Measurements from ENCODE around the gene ABCC3.
"Not testable (repeated sequence)": the region's sequence is repeated elsewhere in the genome, so short reads cannot be mapped to it uniquely, and the experiment has no call there.

ABCC3 gene

DNA sequence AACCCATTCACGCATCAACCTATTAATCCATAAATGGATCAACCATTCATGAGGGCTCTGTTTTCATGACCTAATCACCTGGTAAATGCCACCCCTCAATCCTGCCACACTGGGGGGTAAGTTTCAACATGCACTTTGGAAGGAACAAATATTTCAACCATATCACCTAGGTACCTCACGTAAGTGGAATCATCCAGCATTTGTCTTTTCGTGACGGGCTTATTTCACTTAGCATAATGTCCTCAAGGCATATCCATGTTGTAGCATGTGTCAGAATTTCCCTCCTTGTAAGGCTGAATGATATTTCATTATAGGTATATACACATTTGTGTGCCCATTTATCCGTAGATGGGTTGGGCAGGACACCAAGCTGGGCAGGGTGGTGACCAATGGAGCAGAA, 37.4 kb downstream of the ABCC3 start:
- no peak for DNase-seq

DNA sequence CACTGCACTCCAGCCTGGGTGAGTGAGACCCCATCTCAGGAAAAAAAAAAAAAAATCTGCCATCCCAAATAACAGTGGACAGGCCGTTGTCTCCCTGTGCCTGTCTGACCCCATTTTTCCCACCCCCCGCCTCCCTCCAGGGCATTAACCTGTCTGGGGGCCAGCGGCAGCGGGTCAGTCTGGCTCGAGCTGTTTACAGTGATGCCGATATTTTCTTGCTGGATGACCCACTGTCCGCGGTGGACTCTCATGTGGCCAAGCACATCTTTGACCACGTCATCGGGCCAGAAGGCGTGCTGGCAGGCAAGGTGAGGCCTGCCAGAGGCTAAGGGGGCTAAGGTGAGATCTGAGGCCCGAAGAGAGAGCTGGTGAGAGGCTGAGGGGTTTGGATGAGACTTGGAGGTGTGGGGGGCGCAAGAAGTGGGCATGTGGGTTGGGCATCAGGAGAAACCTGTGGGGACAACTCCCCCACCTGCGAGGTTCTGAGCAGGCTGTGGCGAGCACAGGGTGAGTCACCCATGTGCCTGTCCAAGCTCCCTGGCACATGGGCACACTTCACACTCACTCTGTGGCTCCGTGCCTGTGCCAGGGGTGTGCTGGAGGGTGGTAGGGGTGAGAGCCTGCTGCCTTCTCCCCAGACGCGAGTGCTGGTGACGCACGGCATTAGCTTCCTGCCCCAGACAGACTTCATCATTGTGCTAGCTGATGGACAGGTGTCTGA, 38.3 kb downstream of the ABCC3 start:
- DNase-seq = no peak

DNA sequence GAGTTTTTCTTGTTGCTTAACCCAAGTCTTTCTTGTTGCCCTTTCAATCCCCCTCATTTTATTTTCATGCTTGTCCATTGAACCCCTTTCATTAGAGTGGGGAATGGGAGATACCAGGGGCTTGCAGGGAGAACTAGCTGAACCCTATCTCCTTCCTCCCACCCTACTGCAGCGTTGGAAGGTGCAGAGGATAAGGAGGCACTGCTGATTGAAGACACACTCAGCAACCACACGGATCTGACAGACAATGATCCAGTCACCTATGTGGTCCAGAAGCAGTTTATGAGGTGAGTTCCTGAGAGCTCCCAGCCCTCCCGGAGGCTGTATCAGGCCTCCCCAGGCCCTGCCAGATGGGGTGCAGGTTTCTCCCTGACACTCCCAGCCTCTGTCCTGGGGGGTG, 40.5 kb downstream of the ABCC3 start:
- no peak for DNase-seq

DNA sequence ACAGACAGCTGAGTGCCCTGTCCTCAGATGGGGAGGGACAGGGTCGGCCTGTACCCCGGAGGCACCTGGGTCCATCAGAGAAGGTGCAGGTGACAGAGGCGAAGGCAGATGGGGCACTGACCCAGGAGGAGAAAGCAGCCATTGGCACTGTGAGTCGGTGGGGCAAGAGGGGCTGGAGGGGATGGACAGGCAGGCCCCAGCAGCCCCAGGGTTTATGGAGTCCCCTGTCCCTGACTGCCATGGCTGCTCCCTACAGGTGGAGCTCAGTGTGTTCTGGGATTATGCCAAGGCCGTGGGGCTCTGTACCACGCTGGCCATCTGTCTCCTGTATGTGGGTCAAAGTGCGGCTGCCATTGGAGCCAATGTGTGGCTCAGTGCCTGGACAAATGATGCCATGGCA, 40.9 kb downstream of the ABCC3 start:
- DNase-seq = no peak

GRCh38 chr17:50676065-50676975, 41.6 kb downstream of the ABCC3 start:
- DNase-seq = no peak

DNA sequence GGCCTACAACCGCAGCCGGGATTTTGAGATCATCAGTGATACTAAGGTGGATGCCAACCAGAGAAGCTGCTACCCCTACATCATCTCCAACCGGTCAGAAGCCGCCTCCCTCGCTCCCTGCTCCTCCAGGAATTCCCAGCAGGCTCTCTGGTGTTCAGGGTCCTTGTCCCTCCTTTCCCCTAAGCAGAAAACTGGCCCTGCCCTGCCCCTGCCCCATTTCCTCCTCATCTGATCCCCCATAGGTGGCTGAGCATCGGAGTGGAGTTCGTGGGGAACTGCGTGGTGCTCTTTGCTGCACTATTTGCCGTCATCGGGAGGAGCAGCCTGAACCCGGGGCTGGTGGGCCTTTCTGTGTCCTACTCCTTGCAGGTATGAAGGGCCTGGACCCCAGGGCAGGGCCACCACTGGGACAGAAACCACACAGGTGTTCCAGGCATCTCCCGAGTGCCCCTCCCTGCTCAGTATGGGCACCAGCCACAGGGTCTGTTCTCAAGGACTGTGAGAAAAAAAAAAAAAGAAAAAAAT, 43.2 kb downstream of the ABCC3 start:
- DNase-seq = no peak

DNA sequence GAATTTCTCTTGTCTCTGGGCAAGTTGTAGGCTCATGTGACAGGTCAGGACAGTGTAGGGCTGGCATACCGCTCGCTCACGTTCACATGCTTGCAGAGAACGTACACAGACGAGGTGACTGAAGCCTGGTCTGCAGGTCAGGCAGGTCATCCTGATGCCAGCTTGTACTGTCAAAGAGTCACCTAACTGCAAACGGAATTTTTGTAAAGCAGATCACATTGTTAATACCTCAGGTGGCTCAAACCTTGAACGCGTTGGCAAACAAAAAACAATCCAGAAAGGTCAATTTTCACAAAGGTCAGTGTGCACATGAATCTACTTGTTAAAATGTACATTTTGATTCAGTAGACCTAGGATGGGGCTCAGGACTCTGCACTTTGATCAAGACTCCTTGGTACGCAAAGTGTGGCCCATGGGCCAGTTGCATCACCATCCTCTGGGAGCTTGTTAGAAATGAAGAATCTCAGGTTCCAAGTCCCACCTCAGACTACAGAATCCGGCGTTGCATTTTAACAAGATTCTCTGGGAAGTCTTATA, 44.4 kb downstream of the ABCC3 start:
- DNase-seq = no peak

GRCh38 chr17:50680126-50680525, 45.4 kb downstream of the ABCC3 start:
- DNase-seq = no peak

DNA sequence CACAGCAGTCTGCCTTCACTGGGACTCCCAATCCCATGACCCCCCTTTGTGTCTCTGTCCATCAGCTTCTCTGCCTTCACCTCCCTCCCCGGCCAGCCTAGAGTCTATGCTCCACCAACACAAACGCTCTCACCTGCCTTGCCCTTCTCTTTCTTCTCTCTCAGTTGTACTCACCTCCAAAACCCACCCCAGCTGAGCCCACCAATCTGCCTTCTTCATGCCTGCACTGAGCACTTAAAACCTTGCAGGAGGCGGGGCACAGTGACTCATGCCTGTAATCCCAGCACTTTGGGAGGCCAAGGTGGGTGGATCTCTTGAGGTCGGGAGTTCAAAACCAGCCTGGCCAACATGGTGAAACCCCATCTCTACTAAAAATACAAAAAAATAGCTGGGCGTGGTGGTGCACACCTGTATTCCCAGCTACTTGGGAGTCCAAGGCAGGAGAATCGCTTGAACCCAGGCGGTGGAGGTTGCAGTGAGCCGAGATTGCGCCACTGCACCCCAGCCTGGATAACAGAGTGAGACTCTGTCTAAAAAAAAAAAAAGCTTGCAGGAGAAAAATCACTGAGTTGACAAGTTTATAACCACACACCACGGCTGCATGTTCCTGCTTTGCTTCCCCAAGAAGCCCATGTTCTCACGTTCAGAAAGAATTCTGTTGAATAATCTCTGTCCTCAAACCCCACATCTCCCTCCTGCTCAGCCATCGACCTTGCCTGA, 46.0 kb downstream of the ABCC3 start:
- DNase-seq = not testable (repeated sequence)

GRCh38 chr17:50681263-50682200, 46.9 kb downstream of the ABCC3 start:
- no peak for DNase-seq

GRCh38 chr17:50682441-50682840, 47.8 kb downstream of the ABCC3 start:
- DNase-seq = no peak

DNA sequence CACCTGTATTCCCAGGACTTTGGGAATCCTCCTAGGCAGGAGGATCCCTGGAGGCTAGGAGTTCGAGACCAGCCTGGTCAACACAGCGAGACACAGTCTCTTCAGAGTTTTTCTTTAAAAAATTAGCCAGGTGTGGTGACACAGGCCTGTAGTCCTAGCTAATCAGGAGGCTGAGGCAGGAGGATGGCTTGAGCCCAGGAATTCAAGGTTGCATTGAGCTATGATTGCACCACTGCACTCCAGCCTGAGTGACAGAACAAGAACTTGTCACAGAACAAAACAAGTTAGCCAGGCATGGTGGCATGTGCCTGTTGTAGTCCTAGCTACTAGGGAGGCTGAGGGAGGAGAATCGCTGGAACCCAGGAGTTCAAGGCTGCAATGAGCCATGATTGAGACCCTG, 48.3 kb downstream of the ABCC3 start:
- no peak for DNase-seq

DNA sequence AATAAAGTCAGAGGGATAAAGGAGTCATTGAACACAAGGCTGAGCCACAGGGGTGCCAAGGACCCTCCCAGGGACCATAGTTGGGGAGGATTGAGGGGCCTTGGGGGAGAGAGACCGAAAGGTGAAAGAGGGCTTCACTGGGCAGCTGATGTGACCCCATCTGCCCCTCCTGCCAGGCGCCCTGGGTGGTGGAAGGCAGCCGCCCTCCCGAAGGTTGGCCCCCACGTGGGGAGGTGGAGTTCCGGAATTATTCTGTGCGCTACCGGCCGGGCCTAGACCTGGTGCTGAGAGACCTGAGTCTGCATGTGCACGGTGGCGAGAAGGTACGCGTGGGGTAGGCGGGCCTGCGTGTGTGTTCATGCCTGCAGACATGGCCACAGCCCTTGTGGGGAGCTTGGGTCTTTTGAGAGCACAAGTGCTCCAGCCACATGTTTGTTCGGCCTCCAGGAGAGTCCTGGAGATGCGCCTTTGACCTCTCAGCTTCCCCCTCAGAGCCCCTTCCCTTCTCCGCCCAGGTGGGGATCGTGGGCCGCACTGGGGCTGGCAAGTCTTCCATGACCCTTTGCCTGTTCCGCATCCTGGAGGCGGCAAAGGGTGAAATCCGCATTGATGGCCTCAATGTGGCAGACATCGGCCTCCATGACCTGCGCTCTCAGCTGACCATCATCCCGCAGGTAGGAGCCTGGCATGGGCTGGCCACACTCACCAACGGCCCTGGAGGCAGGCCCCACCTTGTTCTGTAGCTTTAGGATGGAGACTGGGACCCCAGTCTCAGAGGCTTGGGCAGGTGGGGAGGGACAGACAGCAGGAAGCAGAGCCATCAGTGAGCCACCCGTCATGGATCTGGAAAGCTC, 49.0 kb downstream of the ABCC3 start:
- no peak for DNase-seq

DNA sequence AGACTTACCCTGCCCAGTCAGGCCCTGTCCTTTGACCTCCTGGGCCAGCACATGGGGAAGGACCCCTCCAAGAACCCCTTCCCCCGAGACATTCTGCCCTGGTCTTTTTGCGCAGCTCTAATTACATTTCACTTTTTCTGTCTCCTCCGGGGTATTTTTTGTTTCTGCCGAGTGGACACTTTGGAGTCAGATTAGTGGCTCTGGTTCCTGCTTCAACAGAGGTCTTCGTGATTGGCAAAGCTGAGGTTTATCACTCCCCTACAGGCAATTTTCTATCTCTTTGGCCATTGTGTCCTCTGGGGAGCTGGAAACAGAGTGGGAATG, 49.6 kb downstream of the ABCC3 start:
- no peak for DNase-seq

GRCh38 chr17:50684612-50685333, 50.1 kb downstream of the ABCC3 start:
- no peak for DNase-seq

DNA sequence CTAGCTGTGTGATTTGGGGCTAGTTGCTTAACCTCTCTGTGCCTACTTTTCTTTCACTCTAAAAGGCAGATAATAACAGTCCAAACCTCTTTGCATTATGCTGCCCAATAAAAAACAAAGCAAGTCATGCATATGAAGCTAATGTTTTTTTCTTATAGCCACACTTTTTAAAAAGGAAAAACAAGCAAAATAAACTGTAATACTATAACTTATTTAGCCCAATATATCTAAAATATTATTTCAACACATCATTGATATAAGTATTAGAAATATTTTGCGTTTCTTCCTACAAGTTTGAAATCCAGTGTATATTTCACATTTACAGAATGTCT, 50.6 kb downstream of the ABCC3 start:
- no peak for DNase-seq

DNA sequence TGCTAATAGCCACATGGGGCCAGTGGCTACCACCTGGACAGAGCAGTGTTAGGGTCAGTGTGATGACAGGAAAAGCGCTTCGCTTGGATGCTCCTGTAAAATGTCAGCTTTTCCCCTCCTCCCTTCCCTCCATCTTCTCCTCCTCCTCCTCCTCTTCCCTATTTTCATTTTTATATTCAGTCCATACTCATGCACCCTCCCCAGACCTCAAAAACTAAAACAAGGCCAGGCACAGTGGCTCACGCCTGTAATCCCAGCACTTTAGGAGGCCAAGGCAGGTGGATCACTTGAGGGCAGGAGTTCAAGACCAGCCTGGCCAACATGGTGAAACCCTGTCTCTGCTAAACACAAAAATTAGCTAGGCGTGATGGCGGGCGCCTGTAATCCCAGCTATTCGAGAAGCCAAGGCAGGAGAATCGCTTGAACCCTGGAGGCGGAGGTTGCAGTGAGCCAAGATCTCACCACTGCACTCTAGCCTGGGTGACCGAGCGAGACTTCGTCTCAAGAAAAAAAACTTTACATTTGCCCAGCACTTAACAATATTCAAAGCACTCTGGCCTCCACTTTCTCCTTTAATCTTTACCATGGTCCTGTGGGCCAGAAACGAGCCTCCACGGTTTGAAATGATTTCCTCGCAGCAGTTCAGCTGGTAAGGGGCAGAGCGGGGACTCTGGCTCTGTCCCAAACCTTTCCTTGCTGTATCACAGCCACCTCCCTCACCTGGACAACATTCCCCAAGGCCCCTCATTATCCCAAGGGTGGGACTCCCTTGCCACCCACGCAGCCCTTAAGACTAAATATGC, 51.2 kb downstream of the ABCC3 start:
- DNase-seq = no peak

GRCh38 chr17:50686494-50687199, 52.0 kb downstream of the ABCC3 start:
- DNase-seq = no peak
